OCI-LY3 (cell line): ENCODE measurements around the gene NUDT4.

Experiments used
- H2AFZ ChIP-seq: fragments of 200-600, 300-600 bp; shearing (Covaris generic); 2 replicates; pipeline ENCODE4 v1.6.0; 2014; ENCODE audit warnings: antibody characterized with exemption, low read depth, low read length
- H3K27ac ChIP-seq: fragments of 200-600, 300-600 bp; sonication (generic); 2 replicates; pipeline ENCODE4 v1.5.1; 2014; ENCODE audit warnings: mild to moderate bottlenecking, low read length, moderate library complexity, mixed read lengths
- H3K27me3 ChIP-seq: fragments of 200-600, 300-600 bp; sonication (generic); 2 replicates; pipeline ENCODE4 v1.6.1; 2014; ENCODE audit warnings: low read depth, low read length, mixed read lengths
- H3K36me3 ChIP-seq: fragments of 200-600, 300-600 bp; sonication (generic); replicated peaks from 2 replicates; pipeline ENCODE3; 2014; ENCODE audit warnings: low read depth, low read length, mixed read lengths
- H3K4me1 ChIP-seq: fragments of 300-600, 200-600 bp; sonication (generic); 2 replicates; pipeline ENCODE4 v1.6.1; 2014; ENCODE audit warnings: low read length, mixed read lengths
- H3K4me2 ChIP-seq: fragments of 200-600, 300-600 bp; sonication (generic); 2 replicates; pipeline ENCODE4 v1.6.1; 2014; ENCODE audit warnings: low read length, mixed read lengths
- H3K4me3 ChIP-seq: fragments of 300-600, 200-600 bp; sonication (generic); 2 replicates; pipeline ENCODE4 v1.5.1; 2014; ENCODE audit warnings: antibody characterized with exemption, mild to moderate bottlenecking, low read length, moderate library complexity
- H3K79me2 ChIP-seq: fragments of 300-600, 200-600 bp; shearing (Covaris generic); 2 replicates; pipeline ENCODE4 v1.6.1; 2014; ENCODE audit warnings: mild to moderate bottlenecking, low read length, mixed read lengths
- H3K9ac ChIP-seq: fragments of 300-600, 200-600 bp; shearing (Covaris generic); 2 replicates; pipeline ENCODE4 v1.6.0; 2014; ENCODE audit warnings: mild to moderate bottlenecking, low read length, moderate library complexity
- H3K9me3 ChIP-seq: fragments of 200-600, 300-600 bp; shearing (Covaris generic); 2 replicates; pipeline ENCODE4 v1.6.1; 2014; ENCODE audit warnings: low read length, mixed read lengths; ENCODE audit not compliant: insufficient read depth
- H4K20me1 ChIP-seq: fragments of 200-600, 300-600 bp; sonication (generic); 2 replicates; pipeline ENCODE4 v1.6.1; 2016; ENCODE audit warnings: low read length, mixed read lengths; ENCODE audit not compliant: insufficient read depth
- EZH2phosphoT487 ChIP-seq: fragments of 200-600 bp; shearing (Covaris generic); IDR thresholded peaks from 2 replicates; pipeline ENCODE4 v1.6.1; 2018; ENCODE audit warnings: antibody characterized with exemption, mixed run types, low read depth
- TF ChIP-seq, protein P1 (sequence below): fragments of 200-600, 300-600 bp; sonication (generic); IDR thresholded peaks from 2 replicates; pipeline ENCODE4 v1.5.1; 2014; ENCODE audit warnings: antibody characterized with exemption, low read length, low read depth

NUDT4 gene

DNA sequence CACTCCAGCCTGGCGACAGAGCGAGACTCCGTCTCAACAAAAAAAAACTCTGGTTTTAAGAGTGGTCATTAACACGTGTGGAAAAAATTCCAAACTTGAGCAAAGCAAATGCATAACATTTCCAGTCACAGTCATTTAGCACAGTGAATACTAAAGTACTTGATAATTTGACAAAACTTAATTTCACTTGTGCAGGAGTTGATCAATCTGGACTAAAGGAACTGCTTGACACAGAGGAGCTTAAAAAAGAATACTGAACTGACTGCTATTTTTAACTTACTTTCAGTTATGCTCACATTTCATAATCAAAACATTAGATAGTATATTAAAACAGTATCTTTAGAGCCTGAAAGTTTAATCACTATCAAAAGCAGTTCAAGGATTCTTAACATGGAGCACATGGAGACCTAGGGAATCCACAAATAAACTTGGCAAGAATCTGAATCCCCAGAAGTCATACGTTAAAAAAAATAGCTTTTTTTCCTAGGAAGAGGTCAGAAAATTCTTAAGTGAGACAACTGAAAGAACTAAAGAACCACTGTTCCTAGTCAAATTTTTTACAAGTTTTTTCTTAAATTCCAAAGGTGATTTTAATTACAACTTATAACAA lies 56.6 kb downstream of the NUDT4 start:
- no peak for TF ChIP-seq EZH2phosphoT487
- TF ChIP-seq, protein P1, sequence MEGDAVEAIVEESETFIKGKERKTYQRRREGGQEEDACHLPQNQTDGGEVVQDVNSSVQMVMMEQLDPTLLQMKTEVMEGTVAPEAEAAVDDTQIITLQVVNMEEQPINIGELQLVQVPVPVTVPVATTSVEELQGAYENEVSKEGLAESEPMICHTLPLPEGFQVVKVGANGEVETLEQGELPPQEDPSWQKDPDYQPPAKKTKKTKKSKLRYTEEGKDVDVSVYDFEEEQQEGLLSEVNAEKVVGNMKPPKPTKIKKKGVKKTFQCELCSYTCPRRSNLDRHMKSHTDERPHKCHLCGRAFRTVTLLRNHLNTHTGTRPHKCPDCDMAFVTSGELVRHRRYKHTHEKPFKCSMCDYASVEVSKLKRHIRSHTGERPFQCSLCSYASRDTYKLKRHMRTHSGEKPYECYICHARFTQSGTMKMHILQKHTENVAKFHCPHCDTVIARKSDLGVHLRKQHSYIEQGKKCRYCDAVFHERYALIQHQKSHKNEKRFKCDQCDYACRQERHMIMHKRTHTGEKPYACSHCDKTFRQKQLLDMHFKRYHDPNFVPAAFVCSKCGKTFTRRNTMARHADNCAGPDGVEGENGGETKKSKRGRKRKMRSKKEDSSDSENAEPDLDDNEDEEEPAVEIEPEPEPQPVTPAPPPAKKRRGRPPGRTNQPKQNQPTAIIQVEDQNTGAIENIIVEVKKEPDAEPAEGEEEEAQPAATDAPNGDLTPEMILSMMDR = no peak
- Histone ChIP-seq H3K4me3 (no peak overlapping the region), H3K27ac (no peak overlapping the region), H3K27me3 (no peaks in the 10 kb centered on the region), H3K9me3 (no peaks in the 10 kb centered on the region), H3K9ac (no peak overlapping the region), H4K20me1 (peaks cover 89% of the 10 kb centered on the region), H3K4me2 (no peak overlapping the region), H3K36me3 (peaks cover 12% of the 10 kb centered on the region), H2AFZ (no peak overlapping the region), H3K79me2 (peaks cover 100% of the 10 kb centered on the region), H3K4me1 (peaks cover 49% of the 10 kb centered on the region)

DNA sequence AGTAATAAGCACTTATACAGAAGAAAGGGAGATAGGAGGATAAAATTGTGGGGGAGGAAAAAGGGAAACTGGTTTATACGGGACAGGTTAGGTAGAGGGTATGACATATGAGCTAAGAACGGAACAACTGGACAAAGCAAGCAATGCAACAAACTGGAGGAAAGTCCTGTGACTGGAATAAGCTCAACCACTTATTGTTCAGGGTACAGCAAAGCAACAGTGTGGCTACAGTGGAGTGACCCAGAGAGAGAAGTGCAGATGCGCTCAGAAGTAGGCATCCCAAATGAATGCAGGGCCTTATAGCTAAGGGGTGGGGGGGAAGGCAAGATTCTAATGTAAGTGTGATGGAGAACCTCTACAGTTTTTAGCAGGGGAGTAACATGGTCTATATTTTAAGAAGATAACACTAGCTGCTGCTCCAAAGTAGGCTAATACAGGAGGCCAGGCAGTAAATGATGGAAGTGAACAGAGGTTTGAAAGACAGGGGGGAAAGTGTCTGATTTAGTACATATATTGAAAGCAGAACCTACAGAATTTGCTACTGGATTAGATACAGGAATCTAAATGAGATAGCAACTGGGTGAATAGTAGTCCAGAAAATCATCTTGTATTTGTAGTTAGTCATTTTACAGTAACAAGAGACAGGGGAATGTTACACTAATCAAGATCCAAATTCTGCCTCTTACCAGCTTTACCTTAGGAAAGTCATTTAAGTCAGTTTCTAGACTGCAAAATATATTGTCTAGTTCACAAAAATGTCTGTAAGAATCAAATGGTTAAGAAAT lies 60.7 kb downstream of the NUDT4 start:
- Histone ChIP-seq H4K20me1 (peaks cover 72% of the 10 kb centered on the region), H3K4me1 (peaks cover 71% of the 10 kb centered on the region), H3K4me2 (peak overlapping the region; percentile 93), H3K79me2 (peaks cover 92% of the 10 kb centered on the region), H3K27me3 (no peaks in the 10 kb centered on the region), H2AFZ (no peak overlapping the region), H3K36me3 (peaks cover 4% of the 10 kb centered on the region), H3K27ac (peak overlapping the region; percentile 78), H3K4me3 (peak overlapping the region; percentile 96; the same call in 1 of the 2 replicates), H3K9ac (no peak overlapping the region), H3K9me3 (no peaks in the 10 kb centered on the region)
- TF ChIP-seq EZH2phosphoT487 = no peak
- TF ChIP-seq, protein P1 = no peak

DNA sequence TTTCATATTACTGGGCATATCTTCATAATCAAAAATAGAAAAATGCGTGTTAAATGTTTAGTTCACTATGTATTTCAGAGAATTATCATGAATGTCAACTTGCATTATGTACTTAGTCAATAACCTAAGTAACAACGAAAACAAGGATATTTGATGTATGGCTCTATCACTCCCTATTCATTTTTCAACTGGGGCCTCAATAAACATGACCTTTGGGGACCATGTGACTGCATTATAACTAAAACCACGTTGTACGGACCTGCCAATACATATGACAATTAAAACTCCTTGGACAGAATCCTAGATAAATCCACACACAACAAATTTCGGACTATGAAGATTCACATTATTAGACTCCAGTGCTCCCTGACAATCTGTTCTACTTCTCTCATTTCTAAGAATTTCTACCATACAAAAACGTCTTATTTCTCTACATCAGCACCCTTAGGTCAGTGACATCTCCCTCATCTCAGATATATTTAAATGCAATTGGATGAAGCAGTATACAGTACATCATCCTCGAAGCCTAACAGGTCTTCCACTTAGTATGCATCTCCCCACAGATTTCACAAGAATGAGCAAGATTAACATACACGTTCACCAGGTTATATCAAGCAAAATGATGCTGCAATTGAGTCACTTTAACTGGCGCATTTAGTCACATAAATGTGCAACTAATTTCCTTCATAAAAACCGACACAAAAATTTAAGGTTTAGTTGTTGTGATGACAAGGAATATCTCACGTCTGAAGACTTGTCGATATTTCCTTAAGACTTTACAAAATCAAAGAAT lies 62.5 kb downstream of the NUDT4 start:
- Histone ChIP-seq H4K20me1 (peaks cover 57% of the 10 kb centered on the region), H2AFZ (no peak overlapping the region)

More for the DNA sequence above, 62.5 kb downstream of the NUDT4 start:
- Histone ChIP-seq H3K4me2 (peak overlapping the region; percentile 93), H3K4me3 (peak overlapping the region; percentile 96), H3K4me1 (peaks cover 67% of the 10 kb centered on the region), H3K79me2 (peaks cover 74% of the 10 kb centered on the region), H3K9me3 (no peaks in the 10 kb centered on the region), H3K27ac (0 out of 2 replicates have a peak overlapping the region, but pooled peaks have one; percentile 69), H3K27me3 (no peaks in the 10 kb centered on the region), H3K36me3 (no peaks in the 10 kb centered on the region), H3K9ac (peak overlapping the region; percentile 96)
- TF ChIP-seq EZH2phosphoT487 = no peak
- TF ChIP-seq, protein P1 = no peak
